ENCODE data around the gene PFDN1.

DNA sequence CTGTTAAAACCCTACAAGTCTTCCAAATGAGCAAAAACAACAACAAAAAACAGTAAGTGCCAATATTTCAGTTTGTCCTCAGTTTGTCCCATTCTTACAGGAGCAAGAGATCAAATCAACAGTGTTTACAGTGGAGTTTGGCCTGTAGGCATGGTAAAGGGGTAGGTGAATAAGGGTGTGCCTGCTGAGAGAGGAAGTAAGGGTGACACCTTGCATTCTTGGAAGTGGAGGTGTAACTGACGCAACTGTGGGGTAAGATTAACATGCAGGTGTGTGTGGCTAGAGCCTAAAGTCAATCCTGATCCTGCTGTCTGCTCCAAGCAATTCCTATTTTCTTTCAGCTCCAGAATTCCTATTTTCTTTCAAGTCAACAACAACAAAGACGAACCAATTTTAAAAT is 43.4 kb downstream of the PFDN1 start:
- TF ChIP-seq, protein P1, sequence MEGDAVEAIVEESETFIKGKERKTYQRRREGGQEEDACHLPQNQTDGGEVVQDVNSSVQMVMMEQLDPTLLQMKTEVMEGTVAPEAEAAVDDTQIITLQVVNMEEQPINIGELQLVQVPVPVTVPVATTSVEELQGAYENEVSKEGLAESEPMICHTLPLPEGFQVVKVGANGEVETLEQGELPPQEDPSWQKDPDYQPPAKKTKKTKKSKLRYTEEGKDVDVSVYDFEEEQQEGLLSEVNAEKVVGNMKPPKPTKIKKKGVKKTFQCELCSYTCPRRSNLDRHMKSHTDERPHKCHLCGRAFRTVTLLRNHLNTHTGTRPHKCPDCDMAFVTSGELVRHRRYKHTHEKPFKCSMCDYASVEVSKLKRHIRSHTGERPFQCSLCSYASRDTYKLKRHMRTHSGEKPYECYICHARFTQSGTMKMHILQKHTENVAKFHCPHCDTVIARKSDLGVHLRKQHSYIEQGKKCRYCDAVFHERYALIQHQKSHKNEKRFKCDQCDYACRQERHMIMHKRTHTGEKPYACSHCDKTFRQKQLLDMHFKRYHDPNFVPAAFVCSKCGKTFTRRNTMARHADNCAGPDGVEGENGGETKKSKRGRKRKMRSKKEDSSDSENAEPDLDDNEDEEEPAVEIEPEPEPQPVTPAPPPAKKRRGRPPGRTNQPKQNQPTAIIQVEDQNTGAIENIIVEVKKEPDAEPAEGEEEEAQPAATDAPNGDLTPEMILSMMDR (IDR thresholded peaks at IDR 0.05): no peak
- TF ChIP-seq POLR2A (IDR thresholded peaks at IDR 0.05): no peak
